ENCODE results near the gene TSPAN2.
A peak's percentile ranks its signal among the peaks of the same experiment; 100 is the strongest.

DNA sequence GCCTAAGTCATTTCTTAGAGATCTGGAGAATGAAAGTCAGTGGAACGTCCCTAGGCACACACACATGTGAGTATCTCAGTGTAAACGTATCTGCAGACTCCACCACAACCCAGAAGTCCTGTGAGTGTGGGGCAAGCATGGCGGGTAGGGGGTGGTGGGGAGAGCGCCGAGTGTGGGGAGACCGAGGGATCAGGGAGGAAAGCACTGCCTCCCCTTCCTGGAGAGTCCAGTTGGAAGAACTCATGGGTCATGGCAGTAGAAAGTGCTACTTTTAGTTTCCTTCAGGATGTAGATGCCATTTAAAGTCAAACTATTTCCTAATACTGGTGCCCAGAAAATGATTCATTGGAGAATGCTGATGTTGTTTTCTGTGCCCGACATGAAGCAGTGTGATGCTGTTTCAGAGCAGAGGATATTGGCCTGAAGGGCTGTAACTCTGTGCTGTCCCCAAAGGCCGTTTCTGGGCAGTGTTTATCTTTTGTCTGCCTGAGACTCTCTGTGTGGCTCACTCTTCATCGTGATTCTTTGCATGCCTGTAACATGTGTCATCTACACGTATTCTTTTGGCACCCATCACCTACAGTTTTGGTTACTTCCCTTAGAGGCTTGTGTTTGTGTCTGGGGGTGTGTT is 45.7 kb upstream of the TSPAN2 start:
- TF ChIP-seq POLR2A (IDR thresholded peaks at IDR 0.05): no peak
- TF ChIP-seq, protein P1, sequence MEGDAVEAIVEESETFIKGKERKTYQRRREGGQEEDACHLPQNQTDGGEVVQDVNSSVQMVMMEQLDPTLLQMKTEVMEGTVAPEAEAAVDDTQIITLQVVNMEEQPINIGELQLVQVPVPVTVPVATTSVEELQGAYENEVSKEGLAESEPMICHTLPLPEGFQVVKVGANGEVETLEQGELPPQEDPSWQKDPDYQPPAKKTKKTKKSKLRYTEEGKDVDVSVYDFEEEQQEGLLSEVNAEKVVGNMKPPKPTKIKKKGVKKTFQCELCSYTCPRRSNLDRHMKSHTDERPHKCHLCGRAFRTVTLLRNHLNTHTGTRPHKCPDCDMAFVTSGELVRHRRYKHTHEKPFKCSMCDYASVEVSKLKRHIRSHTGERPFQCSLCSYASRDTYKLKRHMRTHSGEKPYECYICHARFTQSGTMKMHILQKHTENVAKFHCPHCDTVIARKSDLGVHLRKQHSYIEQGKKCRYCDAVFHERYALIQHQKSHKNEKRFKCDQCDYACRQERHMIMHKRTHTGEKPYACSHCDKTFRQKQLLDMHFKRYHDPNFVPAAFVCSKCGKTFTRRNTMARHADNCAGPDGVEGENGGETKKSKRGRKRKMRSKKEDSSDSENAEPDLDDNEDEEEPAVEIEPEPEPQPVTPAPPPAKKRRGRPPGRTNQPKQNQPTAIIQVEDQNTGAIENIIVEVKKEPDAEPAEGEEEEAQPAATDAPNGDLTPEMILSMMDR (IDR thresholded peaks at IDR 0.05): no peak
- TF ChIP-seq POLR2AphosphoS5 (IDR thresholded peaks at IDR 0.05): peak in 1 of 3 donors; percentile 29
